ENCODE measurements around the gene CEP170B.
A peak's percentile ranks its signal among the peaks of the same experiment; 100 is the strongest.

CEP170B gene

DNA sequence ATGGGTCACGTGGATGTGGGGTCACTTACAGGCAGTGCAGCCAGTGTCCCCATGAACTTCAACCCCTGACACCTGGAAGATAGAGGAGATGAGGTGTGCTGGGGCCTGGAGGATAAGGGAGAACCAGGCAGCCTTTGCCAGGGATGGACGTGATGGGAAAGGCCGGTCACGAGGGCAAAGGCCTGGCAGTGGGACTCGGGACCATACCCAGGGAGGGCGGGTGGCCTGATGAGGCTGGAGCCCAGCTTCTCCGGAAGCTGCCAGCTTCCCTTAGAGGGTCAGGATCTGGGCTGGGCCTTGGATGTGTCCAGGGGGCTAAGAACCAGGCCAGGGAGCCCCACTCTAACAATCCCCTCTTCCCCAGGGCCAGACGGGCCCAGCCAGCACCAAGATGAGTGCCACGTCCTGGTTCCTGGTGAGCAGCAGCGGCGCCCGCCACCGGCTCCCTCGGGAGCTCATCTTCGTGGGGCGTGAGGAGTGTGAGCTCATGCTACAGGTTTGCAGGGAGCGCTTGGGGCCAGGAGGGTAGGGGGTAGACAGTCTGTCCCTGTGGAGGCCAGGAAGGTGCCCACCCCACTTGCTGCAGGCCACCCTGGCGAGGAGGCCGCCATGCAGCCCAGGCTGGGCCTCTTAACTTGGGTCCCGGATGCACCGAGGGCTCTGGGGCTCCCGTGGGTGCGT is 3.1 kb downstream of the CEP170B start:
- DNase-seq: no peak

GRCh38 chr14:104868811-104869572 is 3.9 kb downstream of the CEP170B start:
- DNase-seq: no peak

DNA sequence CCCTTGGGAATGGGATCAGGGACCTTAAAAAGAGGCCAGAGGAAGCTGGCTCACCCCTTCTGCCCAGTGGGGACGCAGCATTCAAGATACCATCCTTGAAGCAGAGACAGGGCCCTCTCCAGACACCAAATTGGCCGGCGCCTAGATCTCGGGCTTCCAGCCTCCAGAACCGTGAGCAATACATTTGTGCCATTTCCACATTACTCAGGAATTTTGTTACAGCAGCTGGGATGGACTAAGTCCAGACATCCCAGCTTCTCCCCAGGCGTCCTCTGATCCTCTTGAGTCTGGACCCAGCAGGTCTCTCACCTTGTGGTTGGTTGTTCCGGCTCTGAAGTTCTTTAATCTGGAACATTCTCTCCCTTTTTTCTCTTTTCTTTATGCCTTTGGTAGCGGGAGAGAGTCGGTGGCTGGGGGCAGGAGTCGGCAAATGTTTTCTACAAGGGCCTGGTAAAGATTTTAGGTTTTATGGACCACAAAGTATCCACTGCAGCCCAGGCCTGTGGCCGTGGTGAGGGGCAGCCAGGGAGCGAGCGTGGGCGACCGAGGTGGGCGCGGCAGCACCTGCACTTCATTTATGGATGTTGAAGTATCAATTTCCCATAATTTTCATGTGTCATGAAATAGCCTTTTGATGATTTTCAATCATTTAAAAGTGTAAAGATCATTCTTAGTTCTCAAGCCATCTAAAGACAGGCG is 4.8 kb downstream of the CEP170B start:
- no peak for DNase-seq

DNA sequence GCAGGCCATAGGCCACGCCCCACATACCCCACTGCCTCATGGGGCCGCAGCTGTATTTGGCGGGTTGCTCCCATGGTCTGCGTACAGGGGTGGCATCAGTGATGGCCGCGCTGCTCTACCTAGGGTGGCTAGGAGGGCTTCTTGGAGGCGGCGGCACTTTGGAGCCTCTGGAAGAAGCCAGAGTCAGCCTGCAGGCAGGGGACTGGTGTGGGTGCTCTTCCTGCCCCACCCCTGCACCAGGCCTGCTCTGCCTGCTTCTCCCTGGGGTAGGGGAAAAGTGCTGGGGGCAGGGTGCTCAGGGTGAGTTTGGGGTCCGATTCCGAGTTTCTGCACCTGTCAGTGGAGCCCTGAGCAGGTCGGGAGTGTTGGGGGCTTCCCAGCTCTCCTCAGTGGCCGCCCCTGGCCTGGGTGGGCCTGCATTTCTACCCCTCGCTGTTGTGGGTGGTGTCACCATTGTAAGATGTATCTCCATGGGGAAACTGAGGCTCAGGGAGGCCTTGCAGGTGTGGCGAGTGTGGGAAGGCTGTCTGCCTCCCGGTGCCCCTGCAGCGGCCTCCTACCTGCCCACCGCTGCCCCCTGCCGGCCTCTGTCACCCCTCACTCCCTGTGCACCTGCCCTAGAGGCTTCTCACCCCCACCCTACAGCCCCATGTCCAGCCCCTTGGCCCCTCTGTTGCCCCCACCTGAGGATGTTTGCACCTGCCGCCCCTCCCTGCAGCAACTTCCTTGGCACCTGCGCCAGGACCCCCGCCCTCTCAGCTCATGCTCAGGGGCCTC is 5.5 kb downstream of the CEP170B start:
- no peak for DNase-seq

DNA sequence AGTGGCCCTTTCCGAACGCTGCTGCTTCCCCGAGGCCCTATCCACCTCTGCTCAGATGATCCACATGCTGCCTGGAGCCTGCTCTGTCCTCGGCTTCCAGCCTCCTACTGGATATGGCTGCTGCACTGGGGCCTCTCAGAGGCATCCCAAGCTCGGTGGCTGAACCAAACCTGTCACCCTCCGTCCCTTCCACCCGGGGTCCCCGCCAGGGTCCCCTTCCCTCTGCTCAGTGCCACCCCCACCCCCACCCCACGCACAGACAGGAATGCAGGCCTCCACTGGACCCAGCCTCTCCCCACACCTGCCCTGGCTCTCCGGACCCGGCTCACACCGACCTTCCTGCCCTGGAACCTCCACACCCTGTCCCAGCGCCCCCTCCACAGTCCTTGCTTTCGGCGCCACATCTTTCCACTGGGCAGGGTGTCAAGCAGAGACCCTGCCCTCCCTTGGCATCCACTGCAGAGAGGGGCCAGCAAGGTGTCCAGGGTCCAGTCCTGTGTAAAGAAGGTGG is 6.1 kb downstream of the CEP170B start:
- no peak for DNase-seq

DNA sequence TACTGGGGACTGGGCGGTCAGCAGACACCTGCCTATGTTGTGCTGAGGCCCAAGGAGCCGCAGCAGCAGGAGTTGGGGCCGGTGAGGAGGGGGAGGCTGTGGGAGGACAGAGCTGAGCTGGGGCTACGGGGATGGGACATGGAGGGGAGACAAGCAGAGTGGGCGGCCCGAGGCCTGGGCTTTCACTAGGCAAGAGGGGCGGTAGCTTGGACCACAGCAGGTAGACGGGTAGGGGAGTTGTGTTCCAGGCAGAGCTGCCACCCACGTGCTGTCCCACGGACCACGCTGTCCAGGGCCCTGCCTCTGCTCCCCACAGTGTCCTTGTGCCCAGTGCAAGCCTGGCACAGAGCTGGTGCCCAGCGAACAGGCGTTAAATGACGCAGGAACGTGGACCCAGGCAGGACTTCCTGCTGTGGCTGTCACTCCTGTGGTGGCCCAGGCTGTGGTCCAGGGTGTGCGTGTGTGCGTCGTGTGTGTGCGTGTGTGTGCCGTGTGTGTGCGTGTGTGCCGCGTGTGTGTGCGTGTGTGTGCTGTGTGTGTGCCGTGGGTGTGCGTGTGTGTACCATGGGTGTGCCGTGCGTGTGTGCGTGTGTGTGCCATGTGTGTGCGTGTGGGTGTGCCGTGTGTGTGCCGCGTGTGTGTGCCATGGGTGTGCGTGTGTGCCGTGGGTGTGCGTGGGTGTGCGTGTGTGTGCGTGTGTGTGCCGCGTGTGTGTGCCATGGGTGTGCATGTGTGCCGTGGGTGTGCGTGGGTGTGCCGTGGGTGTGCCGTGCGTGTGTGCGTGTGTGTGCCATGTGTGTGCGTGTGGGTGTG is 6.8 kb downstream of the CEP170B start:
- no peak for DNase-seq

GRCh38 chr14:104872469-104873341 is 7.6 kb downstream of the CEP170B start:
- DNase-seq: no peak

- no peak for DNase-seq
These were observed 8.4 kb downstream of the CEP170B start for GRCh38 chr14:104873380-104874055.

DNA sequence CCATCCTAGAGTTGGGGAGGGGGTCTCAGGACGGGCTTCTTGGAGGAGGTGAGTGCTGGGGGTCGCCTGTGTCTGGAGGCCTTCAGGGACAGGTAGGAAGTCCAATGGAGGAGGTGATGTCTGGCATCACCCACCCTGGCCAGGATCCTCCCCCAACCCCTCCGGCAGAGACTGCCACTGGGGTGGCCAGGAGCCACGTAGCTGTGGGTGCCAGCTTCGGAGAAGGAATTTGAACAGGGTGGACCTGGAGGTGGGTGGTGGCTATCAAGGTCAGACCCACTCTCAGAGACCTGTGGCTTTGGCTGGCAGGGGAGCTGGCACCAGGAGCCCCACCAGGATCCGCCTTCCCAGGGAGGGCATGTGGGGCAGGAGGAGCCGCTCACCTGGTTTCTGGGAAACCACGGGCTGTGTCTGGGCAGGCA is 9.1 kb downstream of the CEP170B start:
- no peak for DNase-seq

DNA sequence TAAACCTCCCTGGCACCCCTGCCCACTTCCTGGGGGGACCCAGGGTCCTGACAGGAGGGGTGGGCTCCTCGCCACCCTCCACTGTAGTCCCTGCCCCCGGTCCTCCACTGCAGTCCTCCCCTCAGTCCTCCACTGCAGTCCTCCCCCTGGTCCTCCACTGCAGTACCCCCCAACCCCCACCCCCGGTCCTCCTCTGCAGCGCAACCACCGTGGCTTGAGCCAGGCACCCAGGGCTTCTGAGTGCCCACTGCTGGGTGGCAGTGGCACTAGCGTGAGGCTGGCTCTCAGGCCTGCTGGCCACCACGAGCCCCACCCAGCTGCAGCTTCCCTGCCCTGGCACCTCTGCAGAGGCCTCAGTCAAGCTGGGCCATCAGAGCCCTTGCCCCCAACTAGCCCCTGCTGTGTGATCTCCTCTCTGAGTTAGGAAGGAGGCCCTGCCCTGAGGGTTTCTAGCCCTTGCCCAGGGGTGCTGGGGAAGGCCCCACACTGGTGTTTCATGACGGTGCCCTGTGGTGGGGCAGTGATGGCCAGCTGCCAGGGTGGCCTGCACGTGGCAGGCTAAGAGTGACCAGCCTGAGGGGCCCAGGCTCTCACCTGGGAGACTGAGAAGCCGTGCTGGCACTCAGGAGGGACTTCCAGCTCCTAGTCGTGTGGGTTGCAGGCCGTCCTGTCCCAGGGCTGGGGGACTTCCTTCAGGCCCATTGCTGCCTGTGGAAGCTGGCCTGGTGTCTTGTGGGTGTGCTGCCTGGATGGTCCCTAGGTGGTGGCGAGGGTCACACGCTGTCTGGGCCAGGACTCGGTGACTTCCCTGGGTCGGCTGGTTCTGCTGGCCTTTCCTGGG is 9.7 kb downstream of the CEP170B start:
- no peak for DNase-seq

DNA sequence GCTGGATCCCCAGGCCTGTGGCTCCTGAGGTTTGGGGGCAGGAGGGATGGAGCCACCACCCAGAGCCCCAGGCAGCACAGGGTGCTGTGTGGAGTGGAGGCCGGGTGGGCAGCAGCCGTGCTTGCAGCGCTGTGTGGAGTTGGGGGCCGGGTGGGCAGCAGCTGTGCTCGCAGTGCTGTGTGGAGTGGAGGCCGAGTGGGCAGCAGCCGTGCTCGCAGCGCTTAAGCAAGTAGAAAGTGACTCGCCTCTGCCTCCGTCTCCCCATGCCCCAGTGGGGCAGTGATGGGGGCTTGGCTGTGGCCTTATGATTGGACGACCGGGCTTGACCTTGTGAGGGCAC is 10.3 kb downstream of the CEP170B start:
- no peak for DNase-seq

DNA sequence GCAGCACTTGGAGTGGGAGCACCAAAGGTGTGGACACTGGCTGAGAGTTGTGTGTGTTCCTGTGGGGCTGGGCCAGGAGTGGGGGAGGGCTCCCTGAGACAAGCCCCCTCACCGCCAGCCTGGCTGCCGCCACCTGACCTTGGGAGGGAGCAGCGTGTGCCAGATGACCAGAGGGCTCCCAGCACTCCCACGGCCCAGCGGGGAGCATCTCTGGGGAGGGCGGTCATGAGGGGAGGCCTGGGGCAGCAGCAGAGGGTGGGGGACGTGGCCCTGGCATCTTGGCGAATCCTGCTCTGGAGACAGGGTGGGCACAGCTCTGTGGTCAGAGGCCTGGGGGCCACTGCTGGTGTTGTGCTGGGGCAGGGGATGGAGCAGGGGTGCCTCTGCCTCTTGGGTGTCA is 10.7 kb downstream of the CEP170B start:
- no peak for DNase-seq

GRCh38 chr14:104876251-104876699 is 11.2 kb downstream of the CEP170B start:
- no peak for DNase-seq

DNA sequence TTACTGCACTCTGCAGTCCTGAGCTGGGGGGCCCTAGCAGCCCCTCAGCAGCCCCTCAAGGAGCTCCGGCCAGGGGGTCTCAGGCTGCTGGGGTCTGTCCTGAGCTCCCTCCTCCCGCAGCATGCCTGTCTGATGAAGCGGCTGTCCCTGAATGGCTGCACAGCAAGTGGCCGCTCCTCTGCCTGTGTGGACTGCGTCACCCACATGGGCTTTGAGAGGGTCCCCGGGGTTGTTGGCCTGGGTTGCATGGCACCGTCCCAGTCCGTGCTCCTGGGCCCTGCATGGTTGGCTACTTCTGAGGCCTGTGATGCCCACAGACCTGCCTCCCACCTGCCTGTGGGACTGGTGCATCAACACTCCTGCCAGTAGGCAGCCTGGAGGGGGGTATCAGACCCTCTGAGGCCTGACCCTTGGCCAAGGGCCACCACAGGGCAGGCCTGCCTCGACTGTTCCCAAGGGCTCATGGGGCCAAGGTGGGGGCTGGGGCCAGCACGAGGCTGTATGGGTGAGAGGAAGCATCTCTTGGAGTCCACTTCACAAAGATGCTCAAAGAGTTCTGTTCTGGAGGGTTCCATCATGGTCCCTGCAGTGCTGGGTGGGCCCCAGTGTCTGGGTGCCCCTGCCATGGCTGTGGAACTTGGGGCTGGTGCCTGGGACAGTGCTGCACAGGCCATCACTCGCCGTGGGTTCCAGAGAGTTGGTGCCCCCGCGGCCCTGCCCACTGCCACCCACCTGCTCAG is 12.2 kb downstream of the CEP170B start:
- DNase-seq: no peak

GRCh38 chr14:104877806-104878550 is 12.9 kb downstream of the CEP170B start:
- no peak for DNase-seq

DNA sequence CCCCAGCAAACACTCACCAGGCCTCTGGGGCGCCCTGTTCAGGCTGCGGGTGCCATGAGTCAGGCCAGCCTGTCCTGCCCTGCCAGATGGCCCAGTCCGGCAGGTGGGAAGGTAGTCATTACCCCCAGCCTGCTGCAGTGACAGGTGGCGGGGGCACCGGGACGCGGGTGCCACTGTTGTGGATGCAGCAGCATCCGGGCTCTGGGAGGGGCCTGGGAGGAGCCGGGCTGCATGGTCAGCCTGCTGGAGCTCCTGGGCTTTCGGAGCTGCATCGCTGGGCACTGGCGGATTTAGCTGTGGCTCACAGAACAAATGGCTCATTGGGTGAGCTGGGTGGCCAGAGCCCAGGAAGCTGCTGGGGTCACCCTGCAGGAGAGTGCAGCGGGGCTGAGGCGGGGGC is 13.5 kb downstream of the CEP170B start:
- DNase-seq: peak; percentile 58

DNA sequence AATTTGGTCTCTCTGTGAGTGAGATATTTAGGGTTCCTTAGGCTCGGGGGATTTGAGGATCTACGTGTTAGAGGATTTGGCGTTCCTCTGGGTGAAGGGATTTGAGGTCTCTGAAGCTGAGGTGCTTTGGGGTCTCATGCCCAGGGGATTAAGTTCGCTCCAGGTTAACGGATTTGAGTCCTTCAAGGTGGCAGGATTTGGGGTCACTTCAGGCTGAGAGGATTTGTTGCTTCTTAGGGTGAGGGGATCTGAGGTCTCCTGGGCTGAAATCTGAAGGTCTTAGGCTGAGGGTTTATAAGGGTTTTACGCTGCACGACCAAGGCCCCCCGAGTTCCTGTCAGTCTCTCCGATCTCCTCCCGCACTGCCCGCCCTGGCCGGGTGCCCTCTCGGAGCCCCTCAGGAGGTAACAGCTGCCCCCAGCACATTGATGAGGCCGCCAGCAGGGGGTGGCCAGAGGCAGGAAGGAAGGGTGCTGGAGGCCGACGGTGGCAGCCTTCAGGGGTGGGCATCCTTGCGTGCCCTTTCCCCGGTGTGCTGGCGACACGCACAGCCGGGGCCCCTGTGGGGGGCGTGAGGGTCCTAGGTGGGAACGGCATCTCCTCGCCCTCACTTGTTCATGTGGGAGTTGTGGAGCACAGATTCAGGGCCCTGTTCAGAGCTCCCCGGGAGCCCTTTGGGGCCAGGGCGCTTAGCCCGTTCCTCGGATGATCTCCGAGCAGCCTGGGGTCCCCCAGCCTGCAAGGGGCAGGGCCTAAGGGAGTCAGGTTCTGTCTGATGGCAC is 14.3 kb downstream of the CEP170B start:
- no peak for DNase-seq

All from DMS 273 treated with DMSO at 0.1 percent for 48 hours (cell line).